GM12891 (cell line): Measurements from ENCODE around the gene HMCN1.

ENCODE experiments used
- DNase-seq: peaks from one replicate; pipeline ENCODE4 v3.0.0; 2011; ENCODE audit warnings: low spot score; ENCODE audit not compliant: insufficient read length
- FAIRE-seq: peaks from 2 replicates; lab custom pipeline; 2011; peaks lifted over from hg19 to GRCh38; lab: Jason Lieb, UNC
- PAX5 ChIP-seq: IDR thresholded peaks from 2 replicates; pipeline ENCODE4 v1.6.1; 2011; ENCODE audit warnings: low read length, moderate library complexity, mild to moderate bottlenecking; ENCODE audit not compliant: insufficient read depth, severe bottlenecking
- POLR2A ChIP-seq: IDR thresholded peaks from 2 replicates; pipeline ENCODE4 v1.6.1; 2011; ENCODE audit warnings: low read depth, low read length, control low read depth
- POLR2AphosphoS5 ChIP-seq: IDR thresholded peaks from 2 replicates; pipeline ENCODE4 v1.6.1; 2011; ENCODE audit warnings: low read depth, low read length, control low read depth
- POU2F2 ChIP-seq: IDR thresholded peaks from 2 replicates; pipeline ENCODE4 v1.6.1; 2011; ENCODE audit warnings: low read depth, mild to moderate bottlenecking, control low read depth, low read length, moderate library complexity
- SPI1 ChIP-seq: IDR thresholded peaks from 2 replicates; pipeline ENCODE4 v1.6.1; 2011; ENCODE audit warnings: low read depth, low read length, control low read depth
- TAF1 ChIP-seq: IDR thresholded peaks from 2 replicates; pipeline ENCODE4 v1.6.1; 2011; ENCODE audit warnings: low read depth, low read length, control low read depth

Gene HMCN1

GRCh38 chr1:185812934-185813333, 78.7 kb downstream of the HMCN1 start:
- TF ChIP-seq POLR2AphosphoS5 (no peak), PAX5 (no peak), SPI1 (no peak), POLR2A (no peak), TAF1 (no peak), POU2F2 (no peak)
- DNase-seq (no peak), FAIRE-seq (no peak)

GRCh38 chr1:185813401-185813979, 79.3 kb downstream of the HMCN1 start:
- FAIRE-seq (no peak), DNase-seq (no peak)
- TF ChIP-seq POU2F2 (no peak), PAX5 (no peak), SPI1 (no peak), POLR2A (no peak), TAF1 (no peak), POLR2AphosphoS5 (no peak)

- DNase-seq (no peak), FAIRE-seq (no peak)
- no peak for TF ChIP-seq POLR2A
- no peak for TF ChIP-seq PAX5
- TF ChIP-seq TAF1: no peak
These were observed 82.3 kb downstream of the HMCN1 start for GRCh38 chr1:185816460-185816859.

GRCh38 chr1:185819798-185820197, 85.6 kb downstream of the HMCN1 start:
- TF ChIP-seq TAF1: no peak
- no peak for TF ChIP-seq POU2F2
- no peak for TF ChIP-seq SPI1
- TF ChIP-seq PAX5: no peak
- TF ChIP-seq POLR2AphosphoS5: no peak
- no peak for TF ChIP-seq POLR2A
- FAIRE-seq: no peak
- no peak for DNase-seq

- DNase-seq (no peak), FAIRE-seq (no peak)
- no peak for TF ChIP-seq POU2F2
- no peak for TF ChIP-seq POLR2AphosphoS5
- no peak for TF ChIP-seq PAX5
These were observed 87.6 kb downstream of the HMCN1 start for GRCh38 chr1:185821612-185822385.

GRCh38 chr1:185823467-185823866, 89.3 kb downstream of the HMCN1 start:
- FAIRE-seq (no peak), DNase-seq (no peak)
- no peak for TF ChIP-seq POLR2AphosphoS5
- no peak for TF ChIP-seq SPI1
- no peak for TF ChIP-seq TAF1
- no peak for TF ChIP-seq PAX5
- TF ChIP-seq POU2F2: no peak
- no peak for TF ChIP-seq POLR2A

GRCh38 chr1:185824106-185824505, 89.9 kb downstream of the HMCN1 start:
- FAIRE-seq (no peak), DNase-seq (no peak)
- TF ChIP-seq SPI1 (no peak), POU2F2 (no peak), POLR2A (no peak), PAX5 (no peak), POLR2AphosphoS5 (no peak), TAF1 (no peak)

GRCh38 chr1:185825556-185825955, 91.4 kb downstream of the HMCN1 start:
- no peak for DNase-seq
- no peak for FAIRE-seq
- TF ChIP-seq POLR2A (no peak), SPI1 (no peak), POLR2AphosphoS5 (no peak), TAF1 (no peak), POU2F2 (no peak), PAX5 (no peak)

GRCh38 chr1:185834371-185834905, 100.2 kb downstream of the HMCN1 start:
- FAIRE-seq: no peak
- TF ChIP-seq POLR2A (no peak), SPI1 (no peak), POU2F2 (no peak), PAX5 (no peak), POLR2AphosphoS5 (no peak), TAF1 (no peak)
- no peak for DNase-seq
